ENCODE data around the gene PTDSS2. TPM values are rescaled to one million over a fixed set of nuclear protein-coding genes. Genes with fewer than 3 reads are reported as not detected.
A peak's percentile ranks its signal among the peaks of the same experiment; 100 is the strongest.

Gene PTDSS2
- total and polyA plus RNA-seq, 8 donors = 11.3 to 44.7 (median 15.7) TPM

GRCh38 chr11:532527-532985 is 82.5 kb downstream of the PTDSS2 start:
- Histone ChIP-seq H3K9me3 (no peaks in the 10 kb centered on the region), H3K27me3 (no peaks in the 10 kb centered on the region), H3K27ac (no peak overlapping the region), H3K36me3 (peaks cover 0 to 12% (median 8%) of the 10 kb centered on the region in 3 donors), H3K4me3 (no peak overlapping the region), H3K4me1 (peaks cover 6 to 12% (median 6%) of the 10 kb centered on the region in 3 donors)
- FAIRE-seq (no peak), ATAC-seq (no peak), DNase-seq (peak in 1 of 6 donors; percentile 78)
- WGBS, 2 donors = 89 to 94% methylated on average over 21 to 23 of the region's 23 CpGs
- TF ChIP-seq, protein P1, sequence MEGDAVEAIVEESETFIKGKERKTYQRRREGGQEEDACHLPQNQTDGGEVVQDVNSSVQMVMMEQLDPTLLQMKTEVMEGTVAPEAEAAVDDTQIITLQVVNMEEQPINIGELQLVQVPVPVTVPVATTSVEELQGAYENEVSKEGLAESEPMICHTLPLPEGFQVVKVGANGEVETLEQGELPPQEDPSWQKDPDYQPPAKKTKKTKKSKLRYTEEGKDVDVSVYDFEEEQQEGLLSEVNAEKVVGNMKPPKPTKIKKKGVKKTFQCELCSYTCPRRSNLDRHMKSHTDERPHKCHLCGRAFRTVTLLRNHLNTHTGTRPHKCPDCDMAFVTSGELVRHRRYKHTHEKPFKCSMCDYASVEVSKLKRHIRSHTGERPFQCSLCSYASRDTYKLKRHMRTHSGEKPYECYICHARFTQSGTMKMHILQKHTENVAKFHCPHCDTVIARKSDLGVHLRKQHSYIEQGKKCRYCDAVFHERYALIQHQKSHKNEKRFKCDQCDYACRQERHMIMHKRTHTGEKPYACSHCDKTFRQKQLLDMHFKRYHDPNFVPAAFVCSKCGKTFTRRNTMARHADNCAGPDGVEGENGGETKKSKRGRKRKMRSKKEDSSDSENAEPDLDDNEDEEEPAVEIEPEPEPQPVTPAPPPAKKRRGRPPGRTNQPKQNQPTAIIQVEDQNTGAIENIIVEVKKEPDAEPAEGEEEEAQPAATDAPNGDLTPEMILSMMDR (IDR thresholded peaks at IDR 0.05) = no peak
- intact Hi-C loops (cut with DNase I) = no loop called here

GRCh38 chr11:532986-533585 is 83.0 kb downstream of the PTDSS2 start:
- WGBS, 2 donors = 92% methylated on average over 28 to 33 of the region's 33 CpGs
- TF ChIP-seq, protein P1 (IDR thresholded peaks at IDR 0.05) = no peak
- DNase-seq (peak in 4 of 6 donors; percentile 27 to 80 (median 56)), ATAC-seq (no peak), FAIRE-seq (no peak)
- Histone ChIP-seq H3K4me3 (no peak overlapping the region), H3K27me3 (no peaks in the 10 kb centered on the region), H3K9me3 (no peaks in the 10 kb centered on the region), H3K36me3 (peaks cover 0 to 12% (median 8%) of the 10 kb centered on the region in 3 donors), H3K27ac (no peak overlapping the region), H3K4me1 (peaks cover 6 to 15% (median 9%) of the 10 kb centered on the region in 3 donors)
- intact Hi-C loops (cut with DNase I) = no loop called here

- 92 to 93% methylated on average over 37 of the region's 37 CpGs for WGBS, 2 donors
- FAIRE-seq = no peak
- H3K27me3 ChIP-seq = no peaks in the 10 kb centered on the region
- no peak for ATAC-seq
- peak in 2 of 6 donors; percentile 56 to 78 for DNase-seq
- peaks cover 6 to 15% (median 9%) of the 10 kb centered on the region in 3 donors for H3K4me1 ChIP-seq
- TF ChIP-seq, protein P1 (IDR thresholded peaks at IDR 0.05) = no peak
- peak overlapping the region in 2 of 4 donors; percentile 80 to 85 for H3K4me3 ChIP-seq
- H3K27ac ChIP-seq = no peak overlapping the region
- no peaks in the 10 kb centered on the region for H3K9me3 ChIP-seq
- peaks cover 0 to 12% (median 8%) of the 10 kb centered on the region in 3 donors for H3K36me3 ChIP-seq
- intact Hi-C loops (cut with DNase I) = no loop called here
Observed at GRCh38 chr11:533586-534395, 83.7 kb downstream of the PTDSS2 start.

- no peak for FAIRE-seq
- whole genome bisulfite sequencing, 2 donors = 6 to 9% methylated on average over 45 to 66 of the region's 66 CpGs
- peaks cover 6 to 15% (median 9%) of the 10 kb centered on the region in 3 donors for H3K4me1 ChIP-seq
- peak; percentile 31 to 87 (median 59) for DNase-seq
- peak overlapping the region; percentile 47 to 85 (median 78) for H3K4me3 ChIP-seq
- no peak overlapping the region for H3K27ac ChIP-seq
- ATAC-seq = peak in 3 of 4 donors; percentile 2 to 3 (median 2)
- H3K27me3 ChIP-seq = no peaks in the 10 kb centered on the region
- H3K9me3 ChIP-seq = no peaks in the 10 kb centered on the region
- TF ChIP-seq, protein P1 (IDR thresholded peaks at IDR 0.05) = no peak
- peaks cover 0 to 12% (median 8%) of the 10 kb centered on the region in 3 donors for H3K36me3 ChIP-seq
- intact Hi-C loops (cut with DNase I) = no loop called here
Observed at GRCh38 chr11:534396-535209, 84.5 kb downstream of the PTDSS2 start.
